Measurements from ENCODE around the gene WNK2.

WNK2 gene

DNA sequence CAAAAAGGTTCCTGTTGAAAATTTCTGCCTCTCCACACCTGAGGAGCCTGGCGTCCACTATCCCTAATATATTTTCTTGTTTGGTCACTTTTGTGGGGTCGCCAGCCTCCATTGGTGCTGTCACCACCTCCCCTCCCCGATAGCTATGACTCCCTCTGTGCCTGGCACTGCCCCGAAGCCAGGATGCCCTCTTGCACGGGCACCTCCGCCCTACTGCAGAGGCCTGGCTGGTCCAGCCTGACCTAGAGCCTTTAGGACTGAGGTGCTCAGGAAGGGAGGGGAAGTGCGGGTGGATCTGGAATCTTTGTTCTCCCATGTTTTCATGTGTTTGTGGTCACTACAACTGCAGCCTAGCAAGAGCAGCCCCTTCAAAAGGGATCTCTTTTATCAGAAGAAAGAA is 62.6 kb downstream of the WNK2 start:
- Histone ChIP-seq H3K27ac (ENCODE audit: extremely low read depth, low read depth, low read length) (no peak overlapping the region), H3K9me3 (ENCODE audit: control insufficient read depth, insufficient read depth, low read depth, low read length) (no peaks in the 10 kb centered on the region), H3K36me3 (ENCODE audit: control insufficient read depth in 2 of 2, insufficient read depth in 1 of 2, low read length in 2 of 2) (peaks cover 0 to 21% of the 10 kb centered on the region in 2 experiments; a peak in 1 of 3 replicates), H3K4me1 (ENCODE audit: control insufficient read depth, insufficient read depth, low read length) (no peaks in the 10 kb centered on the region), H3K4me3 (ENCODE audit: low read depth, low read length) (no peak overlapping the region)
- TF ChIP-seq ZNF521 (tag by site-specific recombination; IDR thresholded peaks at IDR 0.05), result no peak
- POLR2A ChIA-PET, result no interaction called here
- CTCF ChIA-PET, result interaction anchor here (0.7 kb wide), 1 partner anchor 207 kb away, joined by 3 read pairs; no protein-coding TSS in a partner anchor

DNA sequence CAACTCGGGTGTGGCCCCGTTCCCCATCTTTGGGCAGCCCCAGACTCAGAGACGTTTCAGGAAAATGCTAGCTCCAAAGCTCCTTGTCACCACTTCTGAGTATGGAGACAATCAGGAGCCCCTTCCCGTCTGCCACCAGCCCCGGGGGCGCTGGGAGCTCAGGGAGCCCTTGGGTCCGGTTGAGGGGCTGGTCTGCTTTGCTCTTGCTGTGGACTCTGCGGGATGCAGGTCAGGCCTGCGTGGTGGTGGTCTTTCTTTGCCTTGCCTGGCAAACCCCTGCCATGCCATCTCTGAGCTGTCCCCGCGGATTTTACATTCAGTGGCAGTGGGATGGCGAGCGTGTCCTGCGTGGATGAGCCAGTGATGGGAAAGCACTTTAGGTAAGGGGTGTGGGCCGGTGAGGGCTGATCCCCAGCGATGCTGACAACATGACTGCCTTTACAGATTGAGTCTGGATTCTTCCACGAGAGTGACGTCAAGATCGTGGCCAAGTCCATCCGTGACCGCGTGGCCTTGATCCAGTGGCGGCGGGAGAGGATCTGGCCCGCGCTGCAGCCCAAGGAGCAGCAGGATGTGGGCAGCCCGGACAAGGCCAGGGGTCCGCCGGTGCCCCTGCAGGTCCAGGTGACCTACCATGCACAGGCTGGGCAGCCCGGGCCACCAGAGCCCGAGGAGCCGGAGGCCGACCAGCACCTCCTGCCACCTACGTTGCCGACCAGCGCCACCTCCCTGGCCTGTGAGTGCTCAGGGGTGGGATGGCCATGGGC is 63.3 kb downstream of the WNK2 start:
- ChIA-PET POLR2A (interaction anchor here (0.8 kb wide), 1 partner anchor 93 kb away, joined by 3 read pairs; no protein-coding TSS in a partner anchor), CTCF (no interaction called here)
- peaks cover 0 to 21% of the 10 kb centered on the region in 2 experiments; a peak in 1 of 3 replicates for H3K36me3 ChIP-seq (ENCODE audit: control insufficient read depth in 2 of 2, insufficient read depth in 1 of 2, low read length in 2 of 2)
- TF ChIP-seq REPIN1 (tag by site-specific recombination; IDR thresholded peaks at IDR 0.05; ENCODE audit: low read depth) (no peak), KLF1 (tag by site-specific recombination; IDR thresholded peaks at IDR 0.05) (no peak), ZNF146 (tag by site-specific recombination; IDR thresholded peaks at IDR 0.05) (no peak), PRDM1 (tag by site-specific recombination; IDR thresholded peaks at IDR 0.05) (no peak), ZNF416 (tag by site-specific recombination; IDR thresholded peaks at IDR 0.05) (no peak), ZEB2 (tag by site-specific recombination; IDR thresholded peaks at IDR 0.05) (no peak), KLF10 (tag by site-specific recombination; IDR thresholded peaks at IDR 0.05) (no peak)
- TF ChIP-seq, protein P1, sequence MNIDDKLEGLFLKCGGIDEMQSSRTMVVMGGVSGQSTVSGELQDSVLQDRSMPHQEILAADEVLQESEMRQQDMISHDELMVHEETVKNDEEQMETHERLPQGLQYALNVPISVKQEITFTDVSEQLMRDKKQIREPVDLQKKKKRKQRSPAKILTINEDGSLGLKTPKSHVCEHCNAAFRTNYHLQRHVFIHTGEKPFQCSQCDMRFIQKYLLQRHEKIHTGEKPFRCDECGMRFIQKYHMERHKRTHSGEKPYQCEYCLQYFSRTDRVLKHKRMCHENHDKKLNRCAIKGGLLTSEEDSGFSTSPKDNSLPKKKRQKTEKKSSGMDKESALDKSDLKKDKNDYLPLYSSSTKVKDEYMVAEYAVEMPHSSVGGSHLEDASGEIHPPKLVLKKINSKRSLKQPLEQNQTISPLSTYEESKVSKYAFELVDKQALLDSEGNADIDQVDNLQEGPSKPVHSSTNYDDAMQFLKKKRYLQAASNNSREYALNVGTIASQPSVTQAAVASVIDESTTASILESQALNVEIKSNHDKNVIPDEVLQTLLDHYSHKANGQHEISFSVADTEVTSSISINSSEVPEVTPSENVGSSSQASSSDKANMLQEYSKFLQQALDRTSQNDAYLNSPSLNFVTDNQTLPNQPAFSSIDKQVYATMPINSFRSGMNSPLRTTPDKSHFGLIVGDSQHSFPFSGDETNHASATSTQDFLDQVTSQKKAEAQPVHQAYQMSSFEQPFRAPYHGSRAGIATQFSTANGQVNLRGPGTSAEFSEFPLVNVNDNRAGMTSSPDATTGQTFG (tag by site-specific recombination; IDR thresholded peaks at IDR 0.05; ENCODE audit: borderline replicate concordance), result no peak
- TF ChIP-seq, protein P2, sequence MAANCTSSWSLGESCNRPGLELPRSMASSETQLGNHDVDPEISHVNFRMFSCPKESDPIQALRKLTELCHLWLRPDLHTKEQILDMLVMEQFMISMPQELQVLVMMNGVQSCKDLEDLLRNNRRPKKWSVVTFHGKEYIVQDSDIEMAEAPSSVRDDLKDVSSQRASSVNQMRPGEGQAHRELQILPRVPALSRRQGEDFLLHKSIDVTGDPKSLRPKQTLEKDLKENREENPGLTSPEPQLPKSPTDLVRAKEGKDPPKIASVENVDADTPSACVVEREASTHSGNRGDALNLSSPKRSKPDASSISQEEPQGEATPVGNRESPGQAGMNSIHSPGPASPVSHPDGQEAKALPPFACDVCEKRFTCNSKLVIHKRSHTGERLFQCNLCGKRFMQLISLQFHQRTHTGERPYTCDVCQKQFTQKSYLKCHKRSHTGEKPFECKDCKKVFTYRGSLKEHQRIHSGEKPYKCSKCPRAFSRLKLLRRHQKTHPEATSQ (tag by site-specific recombination; IDR thresholded peaks at IDR 0.05), result no peak
- H3K4me1 ChIP-seq (ENCODE audit: control insufficient read depth, insufficient read depth, low read length), result no peaks in the 10 kb centered on the region
- no peaks in the 10 kb centered on the region for H3K9me3 ChIP-seq (ENCODE audit: control insufficient read depth, insufficient read depth, low read depth, low read length)
- no peak overlapping the region for H3K4me3 ChIP-seq (ENCODE audit: low read depth, low read length)
- no peak overlapping the region for H3K27ac ChIP-seq (ENCODE audit: extremely low read depth, low read depth, low read length)

DNA sequence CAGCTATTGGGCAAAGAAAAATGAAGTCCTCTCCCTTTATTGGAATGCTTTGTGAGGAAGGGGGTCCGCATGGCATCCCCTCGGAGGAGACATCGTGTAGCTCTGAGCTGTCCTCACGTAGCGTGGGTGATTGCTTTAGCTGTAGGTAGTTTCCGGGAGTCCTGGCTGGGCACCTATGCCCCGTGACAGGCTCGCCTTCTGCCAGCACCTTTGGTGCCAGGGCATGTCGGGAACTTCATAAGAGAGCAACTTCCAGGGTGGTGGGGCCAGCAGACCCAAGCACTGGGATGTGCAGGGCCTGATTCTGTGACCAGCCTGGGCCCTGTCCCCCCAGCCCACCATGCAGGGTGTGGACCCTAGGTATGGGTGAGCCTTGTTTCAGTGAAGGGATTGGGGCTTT is 64.0 kb downstream of the WNK2 start:
- Histone ChIP-seq H3K9me3 (ENCODE audit: control insufficient read depth, insufficient read depth, low read depth, low read length) (no peaks in the 10 kb centered on the region), H3K4me3 (ENCODE audit: low read depth, low read length) (no peak overlapping the region), H3K36me3 (ENCODE audit: control insufficient read depth in 2 of 2, insufficient read depth in 1 of 2, low read length in 2 of 2) (peaks cover 0 to 16% of the 10 kb centered on the region in 2 experiments; a peak in 1 of 3 replicates), H3K27ac (ENCODE audit: extremely low read depth, low read depth, low read length) (no peak overlapping the region), H3K4me1 (ENCODE audit: control insufficient read depth, insufficient read depth, low read length) (no peaks in the 10 kb centered on the region)
- ChIA-PET POLR2A (interaction anchor here (0.8 kb wide), 1 partner anchor 94 kb away, joined by 3 read pairs; no protein-coding TSS in a partner anchor), CTCF (no interaction called here)
- TF ChIP-seq ZNF292 (tag by site-specific recombination; IDR thresholded peaks at IDR 0.05; ENCODE audit: borderline replicate concordance, low read depth), result no peak
- no peak for TF ChIP-seq ZNF585B (tag by site-specific recombination; IDR thresholded peaks at IDR 0.05)
- TF ChIP-seq TCF7L2 (IDR thresholded peaks at IDR 0.05; ENCODE audit: borderline replicate concordance, low read depth, low read length), result no peak
- no peak for TF ChIP-seq ZNF521 (tag by site-specific recombination; IDR thresholded peaks at IDR 0.05)
- TF ChIP-seq ZNF791 (tag by site-specific recombination; IDR thresholded peaks at IDR 0.05), result no peak
- no peak for TF ChIP-seq ZNF596 (tag by site-specific recombination; IDR thresholded peaks at IDR 0.05)
- no peak for TF ChIP-seq ZNF311 (tag by site-specific recombination; IDR thresholded peaks at IDR 0.05; ENCODE audit: borderline replicate concordance)
- TF ChIP-seq ZNF16 (tag by site-specific recombination; IDR thresholded peaks at IDR 0.05; ENCODE audit: low read depth), result no peak
- TF ChIP-seq ZNF221 (tag by site-specific recombination; IDR thresholded peaks at IDR 0.05; ENCODE audit: borderline replicate concordance), result no peak
- TF ChIP-seq, protein P3, sequence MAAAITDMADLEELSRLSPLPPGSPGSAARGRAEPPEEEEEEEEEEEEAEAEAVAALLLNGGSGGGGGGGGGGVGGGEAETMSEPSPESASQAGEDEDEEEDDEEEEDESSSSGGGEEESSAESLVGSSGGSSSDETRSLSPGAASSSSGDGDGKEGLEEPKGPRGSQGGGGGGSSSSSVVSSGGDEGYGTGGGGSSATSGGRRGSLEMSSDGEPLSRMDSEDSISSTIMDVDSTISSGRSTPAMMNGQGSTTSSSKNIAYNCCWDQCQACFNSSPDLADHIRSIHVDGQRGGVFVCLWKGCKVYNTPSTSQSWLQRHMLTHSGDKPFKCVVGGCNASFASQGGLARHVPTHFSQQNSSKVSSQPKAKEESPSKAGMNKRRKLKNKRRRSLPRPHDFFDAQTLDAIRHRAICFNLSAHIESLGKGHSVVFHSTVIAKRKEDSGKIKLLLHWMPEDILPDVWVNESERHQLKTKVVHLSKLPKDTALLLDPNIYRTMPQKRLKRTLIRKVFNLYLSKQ (tag by site-specific recombination; IDR thresholded peaks at IDR 0.05; ENCODE audit: borderline replicate concordance), result no peak
- TF ChIP-seq, protein P4, sequence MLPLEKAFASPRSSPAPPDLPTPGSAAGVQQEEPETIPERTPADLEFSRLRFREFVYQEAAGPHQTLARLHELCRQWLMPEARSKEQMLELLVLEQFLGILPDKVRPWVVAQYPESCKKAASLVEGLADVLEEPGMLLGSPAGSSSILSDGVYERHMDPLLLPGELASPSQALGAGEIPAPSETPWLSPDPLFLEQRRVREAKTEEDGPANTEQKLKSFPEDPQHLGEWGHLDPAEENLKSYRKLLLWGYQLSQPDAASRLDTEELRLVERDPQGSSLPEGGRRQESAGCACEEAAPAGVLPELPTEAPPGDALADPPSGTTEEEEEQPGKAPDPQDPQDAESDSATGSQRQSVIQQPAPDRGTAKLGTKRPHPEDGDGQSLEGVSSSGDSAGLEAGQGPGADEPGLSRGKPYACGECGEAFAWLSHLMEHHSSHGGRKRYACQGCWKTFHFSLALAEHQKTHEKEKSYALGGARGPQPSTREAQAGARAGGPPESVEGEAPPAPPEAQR (tag by site-specific recombination; IDR thresholded peaks at IDR 0.05), result no peak

Measured in HEK293 (cell line).